Panc1 (cell line): ENCODE results near the gene PJA2. TPM values are rescaled to one million over a fixed set of nuclear protein-coding genes. Genes with fewer than 3 reads are reported as not detected.

Experiments used
- ATAC-seq: fragments of 200-7000 bp; cut with Tn5 transposase; 2 replicates; pipeline ENCODE4 v1.9.1; 2020; ENCODE audit warnings: mild to moderate bottlenecking, moderate library complexity
- BruUV-seq: library from RNA; stranded (reverse); fragments of 400-500 nt; replicated peaks from 2 replicates; lab custom pipeline; 2021; lab: Mats Ljungman, UMichigan
- CTCF ChIA-PET: fragments of 300-600 bp; sonication (Branson Sonifier 250); formaldehyde crosslinking; loops from one replicate; lab custom pipeline; 2022; ENCODE audit warnings: antibody characterized with exemption; lab: Charles Lee
- POLR2A ChIA-PET: fragments of 300-600 bp; sonication (Branson Sonifier 250); formaldehyde crosslinking; loops from one replicate; lab custom pipeline; 2022; ENCODE audit warnings: antibody characterized with exemption; lab: Charles Lee
- DNase-seq: peaks from one replicate; pipeline ENCODE4 v3.0.0-alpha.2; 2010; ENCODE audit warnings: low read depth, low spot score
- H3K27ac ChIP-seq: 2 replicates; pipeline ENCODE4 v1.5.1; 2011; ENCODE audit warnings: mild to moderate bottlenecking, low read length, inconsistent platforms
- H3K27me3 ChIP-seq: fragments of 200-500 bp; sonication (Bioruptor generic); 2 replicates; pipeline ENCODE4 v1.6.0; 2014; ENCODE audit warnings: low read length, inconsistent platforms; ENCODE audit not compliant: control insufficient read depth, insufficient read depth
- H3K36me3 ChIP-seq: fragments of 200-500 bp; sonication (Bioruptor generic); 2 replicates; pipeline ENCODE4 v1.5.1; 2014; ENCODE audit warnings: inconsistent platforms, mild to moderate bottlenecking, low read length, moderate library complexity; ENCODE audit not compliant: control insufficient read depth, insufficient read depth
- H3K4me1 ChIP-seq: 2 replicates; pipeline ENCODE4 v1.5.1; 2011; ENCODE audit warnings: inconsistent platforms, mild to moderate bottlenecking, low read length, moderate library complexity; ENCODE audit not compliant: control insufficient read depth, insufficient read depth
- H3K4me3 ChIP-seq, 2 experiments: 2 replicates each; pipeline ENCODE4 v1.5.1; 2011 to 2012; ENCODE audit warnings: low read depth in 2 of 2, low read length in 2 of 2, mild to moderate bottlenecking in 2 of 2, inconsistent platforms in 1 of 2, moderate library complexity in 1 of 2
- H3K9me3 ChIP-seq: fragments of 200-500 bp; sonication (Bioruptor generic); 2 replicates; pipeline ENCODE4 v1.5.1; 2014; ENCODE audit warnings: low read depth, mild to moderate bottlenecking, inconsistent platforms, low read length, moderate library complexity; ENCODE audit not compliant: control insufficient read depth, insufficient read depth
- CTCF ChIP-seq: fragments of 450-650 bp; IDR thresholded peaks from 2 replicates; pipeline ENCODE4 v1.5.1; 2017; ENCODE audit warnings: mild to moderate bottlenecking
- POLR2AphosphoS5 ChIP-seq: IDR thresholded peaks from 2 replicates; pipeline ENCODE4 v1.6.1; 2012; ENCODE audit warnings: mild to moderate bottlenecking, low read depth, low read length, moderate library complexity
- REST ChIP-seq, 2 experiments: IDR thresholded peaks; 2 replicates each; pipeline ENCODE4 v1.6.1; 2011 to 2012; ENCODE audit warnings: low read depth in 2 of 2, control low read depth in 1 of 2, low read length in 1 of 2, mild to moderate bottlenecking in 1 of 2, moderate library complexity in 1 of 2; ENCODE audit not compliant: insufficient read depth in 1 of 2
- SIN3A ChIP-seq: IDR thresholded peaks from 2 replicates; pipeline ENCODE4 v1.6.1; 2012; ENCODE audit warnings: low read depth, mild to moderate bottlenecking, low read length, moderate library complexity, borderline replicate concordance; ENCODE audit not compliant: insufficient read depth
- TCF7L2 ChIP-seq: IDR thresholded peaks from 2 replicates; pipeline ENCODE4 v1.6.1; 2011; ENCODE audit warnings: mild to moderate bottlenecking, low read depth, low read length, inconsistent platforms
- in situ Hi-C: cut with HindIII; loops from 2 replicates; pipeline ENCODE4 v1.10.0; 2016; ENCODE audit warnings: low sequenced_read_pairs, low pct_unique_long_range_greater_than_20kb
- intact Hi-C: fragments of 100-400 bp; cut with micrococcal nuclease; formaldehyde crosslinking; loops from one replicate; pipeline ENCODE4 v1.10.0; 2022; ENCODE audit not compliant: unreplicated experiment
- total RNA-seq: library from RNA; stranded (reverse); gene quantifications from one replicate; pipeline ENCODE4 v1.2.1, GENCODE V29; 2021; ENCODE audit not compliant: unreplicated experiment

Gene PJA2
- total RNA-seq, 1 experiment from 2014 or later = 33.6 TPM

GRCh38 chr5:109408991-109409843, 557 bp downstream of the PJA2 start:
- Histone ChIP-seq H3K4me1 (peaks cover 29% of the 10 kb centered on the region), H3K36me3 (no peaks in the 10 kb centered on the region), H3K27ac (peak overlapping the region; percentile 87), H3K27me3 (no peaks in the 10 kb centered on the region), H3K4me3 (peak overlapping the region; percentile 81 to 82), H3K9me3 (no peaks in the 10 kb centered on the region)
- ChIA-PET POLR2A (interaction anchor here (0.7 kb wide), 1 partner anchor 57 kb away, joined by 8 read pairs; no protein-coding TSS in a partner anchor), CTCF (no interaction called here)
- TF ChIP-seq POLR2AphosphoS5 (no peak), CTCF (no peak), TCF7L2 (no peak), REST (IDR thresholded peaks at IDR 0.05; ENCODE audit: insufficient read depth in 1 of 2, low read depth in 2 of 2, low read length in 1 of 2) (no peak), SIN3A (no peak; the same call in 1 of the 2 replicates)
- in situ Hi-C loops (no loop called here), intact Hi-C loops (no loop called here)
- TSS peak; percentile 85 for BruUV-seq
- ATAC-seq (peak; percentile 75), DNase-seq (no peak)

- Histone ChIP-seq H3K27ac (peak overlapping the region; percentile 87), H3K9me3 (no peaks in the 10 kb centered on the region), H3K4me1 (peaks cover 29% of the 10 kb centered on the region), H3K36me3 (no peaks in the 10 kb centered on the region), H3K4me3 (peak overlapping the region; percentile 81 to 82), H3K27me3 (no peaks in the 10 kb centered on the region)
- ATAC-seq (no peak), DNase-seq (no peak)
- TF ChIP-seq REST (IDR thresholded peaks at IDR 0.05; ENCODE audit: insufficient read depth in 1 of 2, low read depth in 2 of 2, low read length in 1 of 2) (no peak), POLR2AphosphoS5 (no peak), TCF7L2 (no peak), CTCF (no peak), SIN3A (no peak)
- POLR2A ChIA-PET = no interaction called here
- no TSS peak for BruUV-seq
- intact Hi-C loops (no loop called here), in situ Hi-C loops (no loop called here)
- CTCF ChIA-PET = no interaction called here
These were observed 1.9 kb downstream of the PJA2 start for GRCh38 chr5:109407913-109408312.
